ENCODE data around the gene DCLRE1C.
"Not testable (repeated sequence)": the region's sequence is repeated elsewhere in the genome, so short reads cannot be mapped to it uniquely, and the experiment has no call there.

DNA sequence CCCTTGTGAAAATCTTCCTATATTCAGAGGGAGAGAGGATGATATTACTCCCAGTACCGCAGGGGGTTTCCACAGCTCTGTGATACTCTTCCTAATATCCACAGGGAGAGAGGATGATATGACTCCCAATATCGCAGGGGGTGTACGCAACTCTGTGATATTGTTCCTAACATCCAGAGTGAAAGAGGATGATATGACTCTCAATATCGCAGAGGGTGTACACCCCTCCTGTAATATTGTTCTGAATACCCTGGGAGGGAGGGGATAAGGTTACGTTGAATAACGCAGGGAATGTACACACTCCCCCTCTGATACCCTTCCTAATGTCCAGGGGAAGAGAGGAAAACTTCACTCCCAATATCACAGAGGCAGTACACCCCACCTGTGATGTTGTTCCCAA lies 35.7 kb upstream of the DCLRE1C start:
- TF ChIP-seq, protein P1, sequence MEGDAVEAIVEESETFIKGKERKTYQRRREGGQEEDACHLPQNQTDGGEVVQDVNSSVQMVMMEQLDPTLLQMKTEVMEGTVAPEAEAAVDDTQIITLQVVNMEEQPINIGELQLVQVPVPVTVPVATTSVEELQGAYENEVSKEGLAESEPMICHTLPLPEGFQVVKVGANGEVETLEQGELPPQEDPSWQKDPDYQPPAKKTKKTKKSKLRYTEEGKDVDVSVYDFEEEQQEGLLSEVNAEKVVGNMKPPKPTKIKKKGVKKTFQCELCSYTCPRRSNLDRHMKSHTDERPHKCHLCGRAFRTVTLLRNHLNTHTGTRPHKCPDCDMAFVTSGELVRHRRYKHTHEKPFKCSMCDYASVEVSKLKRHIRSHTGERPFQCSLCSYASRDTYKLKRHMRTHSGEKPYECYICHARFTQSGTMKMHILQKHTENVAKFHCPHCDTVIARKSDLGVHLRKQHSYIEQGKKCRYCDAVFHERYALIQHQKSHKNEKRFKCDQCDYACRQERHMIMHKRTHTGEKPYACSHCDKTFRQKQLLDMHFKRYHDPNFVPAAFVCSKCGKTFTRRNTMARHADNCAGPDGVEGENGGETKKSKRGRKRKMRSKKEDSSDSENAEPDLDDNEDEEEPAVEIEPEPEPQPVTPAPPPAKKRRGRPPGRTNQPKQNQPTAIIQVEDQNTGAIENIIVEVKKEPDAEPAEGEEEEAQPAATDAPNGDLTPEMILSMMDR (IDR thresholded peaks at IDR 0.05), result not testable (repeated sequence)
- TF ChIP-seq EZH2 (IDR thresholded peaks at IDR 0.05; ENCODE audit: borderline replicate concordance, insufficient read depth, low read depth, low read length, poor library complexity, severe bottlenecking), result not testable (repeated sequence)

Measured in B cell (primary cell).